HCT116 (cell line): ENCODE data around the gene REXO4.

Experiments used
- ATF3 ChIP-seq: IDR thresholded peaks from 2 replicates; pipeline ENCODE4 v1.6.1; 2012
- CEBPB ChIP-seq: IDR thresholded peaks from 2 replicates; pipeline ENCODE4 v1.6.1; 2012; ENCODE audit warnings: low read depth
- CTCF ChIP-seq, 3 experiments: fragments of 200-600 bp in 1 of 3; sonication (generic) in 1 of 3; IDR thresholded peaks in 2 of 3; conservative IDR thresholded peaks in 1 of 3; 2 replicates each; pipeline ENCODE4 v1.5.1; 2012 to 2017; ENCODE audit warnings: low read depth in 2 of 3, low read length in 2 of 3, antibody characterized with exemption in 1 of 3, borderline replicate concordance in 1 of 3, control low read depth in 1 of 3, mild to moderate bottlenecking in 1 of 3, mixed read lengths in 1 of 3, mixed run types in 1 of 3, moderate library complexity in 1 of 3; ENCODE audit not compliant: insufficient read depth in 1 of 3
- EZH2phosphoT487 ChIP-seq: fragments of 200-600 bp; IDR thresholded peaks from 2 replicates; pipeline ENCODE4 v1.6.1; 2018; ENCODE audit warnings: antibody characterized with exemption, borderline replicate concordance
- FOSL1 ChIP-seq: IDR thresholded peaks from 2 replicates; pipeline ENCODE4 v1.6.1; 2012; ENCODE audit warnings: low read depth
- MAX ChIP-seq: IDR thresholded peaks from 2 replicates; pipeline ENCODE4 v1.6.1; 2012
- POLR2AphosphoS5 ChIP-seq: IDR thresholded peaks from 2 replicates; pipeline ENCODE4 v1.6.1; 2011; ENCODE audit warnings: mild to moderate bottlenecking, low read depth, low read length, moderate library complexity
- RAD21 ChIP-seq: IDR thresholded peaks from 2 replicates; pipeline ENCODE4 v1.6.1; 2012; ENCODE audit warnings: low read depth, mild to moderate bottlenecking
- REST ChIP-seq: IDR thresholded peaks from 2 replicates; pipeline ENCODE4 v1.6.1; 2012; ENCODE audit warnings: low read depth
- SIN3A ChIP-seq: IDR thresholded peaks from 2 replicates; pipeline ENCODE4 v1.6.1; 2012; ENCODE audit warnings: low read depth
- SP1 ChIP-seq: IDR thresholded peaks from 2 replicates; pipeline ENCODE4 v1.6.1; 2012; ENCODE audit warnings: low read depth

GRCh38 chr9:133424187-133424586, 6.4 kb upstream of the REXO4 start:
- TF ChIP-seq CTCF (IDR thresholded peaks at IDR 0.05 in 2 of 3, conservative IDR thresholded peaks at IDR 0.05 in 1 of 3; ENCODE audit: borderline replicate concordance in 1 of 3, insufficient read depth in 1 of 3, low read depth in 2 of 3, low read length in 2 of 3) (no peak), RAD21 (no peak), CEBPB (no peak), EZH2phosphoT487 (no peak), MAX (no peak), ATF3 (no peak), SIN3A (no peak), POLR2AphosphoS5 (no peak), REST (no peak), FOSL1 (no peak), SP1 (no peak)
